IMR-90 (cell line): ENCODE data around the gene FHL2. TPM values are rescaled to one million over a fixed set of nuclear protein-coding genes. Genes with fewer than 3 reads are reported as not detected.

Source experiments
- ATAC-seq: fragments of 200-7000 bp; cut with Tn5 transposase; 2 replicates; pipeline ENCODE4 v1.9.1; 2020; ENCODE audit warnings: low read depth, mild to moderate bottlenecking, moderate library complexity
- BruUV-seq: library from RNA; stranded (reverse); fragments of 400-500 nt; replicated peaks from 2 replicates; lab custom pipeline; 2021; lab: Mats Ljungman, UMichigan
- CTCF ChIA-PET: fragments of 300-600 bp; formaldehyde crosslinking; extraction: SDS; loops from one replicate; lab custom pipeline; 2021; ENCODE audit warnings: antibody characterized with exemption; lab: Yijun Ruan, JAX
- POLR2A ChIA-PET: fragments of 300-600 bp; sonication (Branson Sonifier 250); formaldehyde crosslinking; loops from one replicate; lab custom pipeline; 2022; ENCODE audit warnings: antibody characterized with exemption; ENCODE audit not compliant: unreplicated experiment; lab: Charles Lee
- DNase-seq: peaks from one replicate; pipeline ENCODE4 v3.0.0; 2013
- H2AFZ ChIP-seq: replicated peaks from 2 replicates; pipeline ENCODE3; 2013; ENCODE audit warnings: low read length, mild to moderate bottlenecking; ENCODE audit not compliant: poor library complexity
- H2AK5ac ChIP-seq: 2 replicates; pipeline ENCODE4 v1.6.1; 2013; ENCODE audit warnings: low read depth, low read length, inconsistent platforms
- H2AK9ac ChIP-seq: replicated peaks from 2 replicates; pipeline ENCODE3; 2013; ENCODE audit warnings: mild to moderate bottlenecking, low read depth, low read length, moderate library complexity; ENCODE audit not compliant: poor library complexity
- H2BK120ac ChIP-seq: 2 replicates; pipeline ENCODE4 v1.6.1; 2013; ENCODE audit warnings: low read depth, low read length, inconsistent platforms
- H2BK15ac ChIP-seq: 3 replicates; pipeline ENCODE4 v1.6.1; 2013; ENCODE audit warnings: low read depth, low read length, inconsistent platforms
- H2BK20ac ChIP-seq: 2 replicates; pipeline ENCODE4 v1.6.1; 2013; ENCODE audit warnings: low read depth, mild to moderate bottlenecking, inconsistent platforms, low read length, moderate library complexity
- H2BK5ac ChIP-seq: 2 replicates; pipeline ENCODE4 v1.6.1; 2013; ENCODE audit warnings: mild to moderate bottlenecking, low read depth, low read length, inconsistent platforms; ENCODE audit not compliant: poor library complexity, severe bottlenecking
- H3K14ac ChIP-seq: replicated peaks from 2 replicates; pipeline ENCODE4 v1.6.1; 2013; ENCODE audit warnings: low read depth, low read length, inconsistent platforms
- H3K18ac ChIP-seq: 2 replicates; pipeline ENCODE4 v1.6.1; 2013; ENCODE audit warnings: low read depth, low read length, control low read depth
- H3K23ac ChIP-seq: 2 replicates; pipeline ENCODE4 v1.6.1; 2013; ENCODE audit warnings: low read depth, low read length, inconsistent platforms
- H3K27ac ChIP-seq: 2 replicates; pipeline ENCODE4 v1.5.1; 2013; ENCODE audit warnings: mild to moderate bottlenecking, control low read depth, low read length; ENCODE audit not compliant: insufficient read depth
- H3K27me3 ChIP-seq: 2 replicates; pipeline ENCODE4 v1.6.1; 2013; ENCODE audit warnings: low read length; ENCODE audit not compliant: control insufficient read depth, insufficient read depth
- H3K36me3 ChIP-seq: 2 replicates; pipeline ENCODE4 v1.6.1; 2013; ENCODE audit warnings: low read length, mixed read lengths; ENCODE audit not compliant: control insufficient read depth, insufficient read depth
- H3K4ac ChIP-seq: 2 replicates; pipeline ENCODE4 v1.6.1; 2013; ENCODE audit warnings: low read depth, low read length, inconsistent platforms
- H3K4me1 ChIP-seq: 2 replicates; pipeline ENCODE4 v1.6.1; 2013; ENCODE audit warnings: low read length, mixed read lengths; ENCODE audit not compliant: control insufficient read depth, insufficient read depth
- H3K4me2 ChIP-seq: 2 replicates; pipeline ENCODE4 v1.6.1; 2013; ENCODE audit warnings: low read depth, mild to moderate bottlenecking, control low read depth, low read length, moderate library complexity
- H3K4me3 ChIP-seq: 2 replicates; pipeline ENCODE4 v1.5.1; 2013; ENCODE audit warnings: low read depth, mild to moderate bottlenecking, control low read depth, low read length, moderate library complexity; ENCODE audit not compliant: insufficient read depth
- H3K56ac ChIP-seq: 2 replicates; pipeline ENCODE4 v1.6.1; 2013; ENCODE audit warnings: low read length, inconsistent platforms; ENCODE audit not compliant: insufficient read depth; ENCODE audit errors: extremely low read depth
- H3K79me1 ChIP-seq, 2 experiments: 2 replicates each; pipeline ENCODE4 v1.6.1; 2013; ENCODE audit warnings: low read length in 2 of 2, inconsistent platforms in 1 of 2, low read depth in 1 of 2
- H3K9ac ChIP-seq: 2 replicates; pipeline ENCODE4 v1.6.1; 2013; ENCODE audit warnings: low read depth, low read length, control low read depth
- H3K9me1 ChIP-seq: 2 replicates; pipeline ENCODE4 v1.6.1; 2013; ENCODE audit warnings: low read length, inconsistent platforms; ENCODE audit not compliant: insufficient read depth
- H3K9me3 ChIP-seq: 2 replicates; pipeline ENCODE4 v1.6.1; 2013; ENCODE audit warnings: low read length; ENCODE audit not compliant: control insufficient read depth, insufficient read depth
- H4K20me1 ChIP-seq: 2 replicates; pipeline ENCODE4 v1.6.1; 2013; ENCODE audit warnings: low read length, inconsistent platforms; ENCODE audit not compliant: insufficient read depth
- H4K5ac ChIP-seq: 2 replicates; pipeline ENCODE4 v1.6.1; 2013; ENCODE audit warnings: mild to moderate bottlenecking, low read depth, low read length, control low read depth
- H4K8ac ChIP-seq, 2 experiments: 2 replicates each; pipeline ENCODE4 v1.6.1; 2013; ENCODE audit warnings: low read depth in 2 of 2, low read length in 2 of 2, control low read depth in 1 of 2, inconsistent platforms in 1 of 2
- H4K91ac ChIP-seq: 2 replicates; pipeline ENCODE4 v1.6.1; 2013; ENCODE audit warnings: low read depth, low read length, inconsistent platforms; ENCODE audit not compliant: insufficient read depth
- BHLHE40 ChIP-seq: fragments of 150-350 bp; IDR thresholded peaks from 2 replicates; pipeline ENCODE4 v1.6.1; 2016; ENCODE audit warnings: mild to moderate bottlenecking, low read depth, low read length
- CEBPB ChIP-seq: IDR thresholded peaks from 2 replicates; pipeline ENCODE4 v1.6.1; 2012; ENCODE audit warnings: low read depth, low read length, improper control_type of control experiment
- CHD1 ChIP-seq: IDR thresholded peaks from 2 replicates; pipeline ENCODE4 v1.6.1; 2012; ENCODE audit warnings: low read depth, low read length, improper control_type of control experiment
- FOS ChIP-seq: fragments of 150-350 bp; IDR thresholded peaks from 2 replicates; pipeline ENCODE4 v1.6.1; 2016; ENCODE audit warnings: low read depth, low read length
- MAFK ChIP-seq: IDR thresholded peaks from 2 replicates; pipeline ENCODE4 v1.6.1; 2012; ENCODE audit warnings: low read depth, low read length, improper control_type of control experiment
- MAZ ChIP-seq: IDR thresholded peaks from 2 replicates; pipeline ENCODE4 v1.6.1; 2012; ENCODE audit warnings: low read depth, mild to moderate bottlenecking, low read length, improper control_type of control experiment, moderate library complexity, borderline replicate concordance
- MXI1 ChIP-seq: IDR thresholded peaks from 2 replicates; pipeline ENCODE4 v1.6.1; 2012; ENCODE audit warnings: low read depth, mild to moderate bottlenecking, low read length, moderate library complexity, borderline replicate concordance
- NFE2L2 ChIP-seq: fragments of 150-350 bp; IDR thresholded peaks from 2 replicates; pipeline ENCODE4 v1.6.1; 2016; ENCODE audit warnings: low read depth, mild to moderate bottlenecking, low read length
- POLR2A ChIP-seq: IDR thresholded peaks from 2 replicates; pipeline ENCODE4 v1.6.1; 2012; ENCODE audit warnings: mild to moderate bottlenecking, low read depth, low read length
- RAD21 ChIP-seq: IDR thresholded peaks from 2 replicates; pipeline ENCODE4 v1.6.1; 2012; ENCODE audit warnings: low read length, improper control_type of control experiment
- RFX5 ChIP-seq: IDR thresholded peaks from 2 replicates; pipeline ENCODE4 v1.8.0; 2012; ENCODE audit warnings: low read depth, mild to moderate bottlenecking, low read length, moderate library complexity
- SMC3 ChIP-seq: fragments of 150-350 bp; IDR thresholded peaks from 2 replicates; pipeline ENCODE4 v1.6.1; 2016; ENCODE audit warnings: low read depth, mild to moderate bottlenecking, antibody characterized with exemption, low read length, moderate library complexity
- USF2 ChIP-seq: fragments of 150-350 bp; IDR thresholded peaks from 2 replicates; pipeline ENCODE4 v1.6.1; 2017; ENCODE audit warnings: mild to moderate bottlenecking, antibody characterized with exemption, low read length, low read depth
- WGBS, 2 experiments: methylation state at CpG; one replicate each; pipeline versions ENCODE4 v1.1.5 to v1.1.7; 2013; ENCODE audit warnings: missing lambda C conversion rate in 2 of 2; ENCODE audit not compliant: insufficient read length in 1 of 2; ENCODE audit errors: extremely low coverage in 2 of 2; 5-methylcytosine and 5-hydroxymethylcytosine counted together
- dilution Hi-C: fragments of 300-500 bp; cut with HindIII; formaldehyde crosslinking; loops from one replicate; pipeline ENCODE4 v1.14.3; 2018; ENCODE audit warnings: low sequenced_read_pairs; ENCODE audit not compliant: unreplicated experiment
- in situ Hi-C: fragments of 300-500 bp; cut with MboI; formaldehyde crosslinking; loops from 3 replicates; pipeline ENCODE4 v1.14.3; 2019; ENCODE audit warnings: low sequenced_read_pairs, inconsistent platforms, mixed read lengths
- intact Hi-C: fragments of 100-400 bp; cut with micrococcal nuclease; formaldehyde crosslinking; loops from 2 replicates; pipeline ENCODE4 v1.10.0; 2022
- polyA plus RNA-seq, 3 experiments: library from polyadenylated mRNA; depleted of rRNA; stranded (reverse); fragments of >200 nt; gene quantifications; 2 replicates each; pipeline ENCODE4 v1.2.3, GENCODE V29; 2012; ENCODE audit warnings: low replicate concordance in 1 of 3
- total RNA-seq: library from RNA; depleted of rRNA; stranded (reverse); fragments of >200 nt; gene quantifications from 2 replicates; pipeline ENCODE4 v1.2.3, GENCODE V29; 2012
- TF ChIP-seq, protein P1 (sequence below): conservative IDR thresholded peaks from 2 replicates; pipeline ENCODE4 v1.5.1; 2012; ENCODE audit warnings: mild to moderate bottlenecking, low read depth, low read length, improper control_type of control experiment

The FHL2 gene
- total and polyA plus RNA-seq, 2 of the 4 experiments (the other 2 are of a cell fraction): 464 to 550 TPM

GRCh38 chr2:105379741-105380186, 19.1 kb downstream of the FHL2 start:
- no peak overlapping the region for H2AK9ac ChIP-seq
- H3K9me1 ChIP-seq: peaks cover 47% of the 10 kb centered on the region
- in situ Hi-C loops (no loop called here), intact Hi-C loops (no loop called here), dilution Hi-C loops (no loop called here)
- H3K36me3 ChIP-seq: peaks cover 79% of the 10 kb centered on the region
- H3K18ac ChIP-seq: peak overlapping the region; percentile 92
- H3K27ac ChIP-seq: peak overlapping the region; percentile 87
- H4K91ac ChIP-seq: peak overlapping the region; percentile 78
- peak overlapping the region; percentile 6 for H2BK20ac ChIP-seq
- peaks cover 25 to 90% of the 10 kb centered on the region in 2 experiments for H3K79me1 ChIP-seq
- H3K9ac ChIP-seq: peak overlapping the region; percentile 28; the same call in 1 of the 2 replicates
- no peak overlapping the region for H3K4me3 ChIP-seq
- H3K23ac ChIP-seq: peak overlapping the region; percentile 72
- POLR2A ChIA-PET: no interaction called here
- no peaks in the 10 kb centered on the region for H3K9me3 ChIP-seq
- DNase-seq (no peak), ATAC-seq (no peak)
- H2BK120ac ChIP-seq: peak overlapping the region; percentile 66
- H3K4ac ChIP-seq: peak overlapping the region; percentile 77
- H2AK5ac ChIP-seq: peak overlapping the region; percentile 6; the same call in 1 of the 2 replicates
- H3K14ac ChIP-seq: peak overlapping the region; percentile 72
- no peak overlapping the region for H3K4me2 ChIP-seq
- peak overlapping the region; percentile 38 to 73; a peak in 3 of 4 replicates for H4K8ac ChIP-seq
- WGBS, 2 experiments: no CpG with 5 or more reads among the region's 7 CpGs
- 0 out of 2 replicates have a peak overlapping the region, but pooled peaks have one; percentile 13 for H3K56ac ChIP-seq
- peak overlapping the region; percentile 95 for H4K5ac ChIP-seq
- no peaks in the 10 kb centered on the region for H3K27me3 ChIP-seq
- peaks cover 45% of the 10 kb centered on the region for H4K20me1 ChIP-seq
- H3K4me1 ChIP-seq: peaks cover 53% of the 10 kb centered on the region
- no peak for TF ChIP-seq MXI1
- no peak for TF ChIP-seq RAD21
- TF ChIP-seq RFX5: no peak
- no peak for TF ChIP-seq BHLHE40
- no peak for TF ChIP-seq MAZ
- TF ChIP-seq CHD1: no peak
- no peak for TF ChIP-seq POLR2A
- TF ChIP-seq FOS: no peak
- TF ChIP-seq USF2: no peak
- no peak for TF ChIP-seq MAFK
- TF ChIP-seq, protein P1, sequence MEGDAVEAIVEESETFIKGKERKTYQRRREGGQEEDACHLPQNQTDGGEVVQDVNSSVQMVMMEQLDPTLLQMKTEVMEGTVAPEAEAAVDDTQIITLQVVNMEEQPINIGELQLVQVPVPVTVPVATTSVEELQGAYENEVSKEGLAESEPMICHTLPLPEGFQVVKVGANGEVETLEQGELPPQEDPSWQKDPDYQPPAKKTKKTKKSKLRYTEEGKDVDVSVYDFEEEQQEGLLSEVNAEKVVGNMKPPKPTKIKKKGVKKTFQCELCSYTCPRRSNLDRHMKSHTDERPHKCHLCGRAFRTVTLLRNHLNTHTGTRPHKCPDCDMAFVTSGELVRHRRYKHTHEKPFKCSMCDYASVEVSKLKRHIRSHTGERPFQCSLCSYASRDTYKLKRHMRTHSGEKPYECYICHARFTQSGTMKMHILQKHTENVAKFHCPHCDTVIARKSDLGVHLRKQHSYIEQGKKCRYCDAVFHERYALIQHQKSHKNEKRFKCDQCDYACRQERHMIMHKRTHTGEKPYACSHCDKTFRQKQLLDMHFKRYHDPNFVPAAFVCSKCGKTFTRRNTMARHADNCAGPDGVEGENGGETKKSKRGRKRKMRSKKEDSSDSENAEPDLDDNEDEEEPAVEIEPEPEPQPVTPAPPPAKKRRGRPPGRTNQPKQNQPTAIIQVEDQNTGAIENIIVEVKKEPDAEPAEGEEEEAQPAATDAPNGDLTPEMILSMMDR: no peak
- no peak for TF ChIP-seq SMC3
- TF ChIP-seq CEBPB: no peak
- TF ChIP-seq NFE2L2: no peak
- H2BK15ac ChIP-seq: peak overlapping the region; percentile 16; the same call in 2 of the 3 replicates
- CTCF ChIA-PET: no interaction called here
- peak overlapping the region; percentile 97 for H2BK5ac ChIP-seq
- BruUV-seq: no TSS peak
- no peak overlapping the region for H2AFZ ChIP-seq
